Activated naive CD8-positive, alpha-beta T cell treated with anti-CD3 and anti-CD28 coated beads, Interleukin-2, amount 50 U/mL, for 24 hours (primary cell): ENCODE results near the gene ZDHHC14.

Experiments used
- ATAC-seq: fragments of 150-1000 bp; cut with Tn5 transposase; one replicate; pipeline ENCODE4 v1.10.0; 2021
- DNase-seq: peaks from one replicate; pipeline ENCODE4 v3.0.0; 2021
- H3K27ac Mint-ChIP-seq: one replicate; pipeline ENCODE4 v1.8.0; 2021; ENCODE audit warnings: mild to moderate bottlenecking, mixed read lengths
- H3K27me3 Mint-ChIP-seq: one replicate; pipeline ENCODE4 v1.8.0; 2021; ENCODE audit warnings: mixed read lengths
- H3K36me3 Mint-ChIP-seq: one replicate; pipeline ENCODE4 v1.8.0; 2021; ENCODE audit warnings: low read depth, mixed read lengths
- H3K4me1 Mint-ChIP-seq: one replicate; pipeline ENCODE4 v1.8.0; 2021; ENCODE audit warnings: mixed read lengths
- H3K4me3 Mint-ChIP-seq: one replicate; pipeline ENCODE4 v1.8.0; 2021; ENCODE audit warnings: mild to moderate bottlenecking, moderate library complexity, mixed read lengths
- H3K9me3 Mint-ChIP-seq: one replicate; pipeline ENCODE4 v1.8.0; 2021; ENCODE audit warnings: mixed read lengths

ZDHHC14 gene

GRCh38 chr6:157723376-157723775 is 342.4 kb downstream of the ZDHHC14 start:
- DNase-seq: no peak
- Mint-ChIP-seq H3K27ac (no peak overlapping the region), H3K4me3 (no peak overlapping the region), H3K9me3 (peaks cover 20% of the 10 kb centered on the region), H3K36me3 (peaks cover 5% of the 10 kb centered on the region), H3K27me3 (peaks cover 2% of the 10 kb centered on the region), H3K4me1 (no peaks in the 10 kb centered on the region)
- no peak for ATAC-seq

- Mint-ChIP-seq H3K9me3 (peaks cover 20% of the 10 kb centered on the region), H3K27ac (no peak overlapping the region), H3K4me1 (no peaks in the 10 kb centered on the region), H3K4me3 (no peak overlapping the region), H3K27me3 (peaks cover 2% of the 10 kb centered on the region), H3K36me3 (peaks cover 5% of the 10 kb centered on the region)
- DNase-seq (no peak), ATAC-seq (no peak)
Measured at GRCh38 chr6:157724138-157724820, 343.3 kb downstream of the ZDHHC14 start.

GRCh38 chr6:157724960-157725741 is 344.2 kb downstream of the ZDHHC14 start:
- H3K27ac Mint-ChIP-seq: no peak overlapping the region
- ATAC-seq (no peak), DNase-seq (no peak)
- no peak overlapping the region for H3K4me3 Mint-ChIP-seq
- H3K9me3 Mint-ChIP-seq: peaks cover 20% of the 10 kb centered on the region
- H3K36me3 Mint-ChIP-seq: peaks cover 5% of the 10 kb centered on the region
- H3K27me3 Mint-ChIP-seq: peaks cover 2% of the 10 kb centered on the region
- H3K4me1 Mint-ChIP-seq: no peaks in the 10 kb centered on the region

GRCh38 chr6:157725836-157726235 is 344.8 kb downstream of the ZDHHC14 start:
- no peak for ATAC-seq
- no peak for DNase-seq
- Mint-ChIP-seq H3K9me3 (peaks cover 20% of the 10 kb centered on the region), H3K27ac (peak overlapping the region; percentile 36), H3K36me3 (peaks cover 5% of the 10 kb centered on the region), H3K4me3 (no peak overlapping the region), H3K27me3 (peaks cover 2% of the 10 kb centered on the region), H3K4me1 (no peaks in the 10 kb centered on the region)

GRCh38 chr6:157726892-157727628 is 346.1 kb downstream of the ZDHHC14 start:
- H3K36me3 Mint-ChIP-seq: peaks cover 5% of the 10 kb centered on the region
- no peak for ATAC-seq

More at GRCh38 chr6:157726892-157727628, 346.1 kb downstream of the ZDHHC14 start:
- H3K27me3 Mint-ChIP-seq: peaks cover 2% of the 10 kb centered on the region
- H3K9me3 Mint-ChIP-seq: peaks cover 20% of the 10 kb centered on the region
- no peak overlapping the region for H3K4me3 Mint-ChIP-seq
- no peaks in the 10 kb centered on the region for H3K4me1 Mint-ChIP-seq
- no peak overlapping the region for H3K27ac Mint-ChIP-seq
- DNase-seq: no peak
